DMS153 (cell line): ENCODE measurements around the gene NLGN4X.

Experiments
- DNase-seq: peaks from one replicate; lab custom pipeline; 2025; lab: John Stamatoyannopoulos, UW

Gene NLGN4X

DNA sequence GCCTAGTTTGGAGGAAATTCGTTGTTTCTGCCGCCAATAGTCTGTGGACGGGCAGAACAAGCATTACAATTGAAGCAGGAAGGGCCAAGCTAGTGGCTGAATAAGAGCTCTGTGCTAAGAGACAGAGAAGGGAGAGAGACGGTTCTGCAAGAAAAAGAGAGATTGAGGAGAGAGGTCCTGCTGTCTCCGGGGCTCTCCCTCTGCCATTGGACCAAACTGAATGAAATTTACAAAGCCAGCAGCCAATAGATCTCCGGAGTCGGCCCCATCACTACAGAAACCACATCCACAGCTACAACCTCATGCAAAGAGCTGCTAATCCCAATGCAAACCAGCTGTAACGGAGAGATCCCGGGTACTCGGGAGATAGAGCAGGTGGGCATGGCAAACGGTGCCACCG is at the start of gene NLGN4X:
NLGN4X (minus strand) TSS at position 148 of the 400 bp plus-strand sequence. CDS start 77,401 bp downstream, outside the sequence.
- DNase-seq, result peak; percentile 58

- no peak for DNase-seq
Observed at GRCh38 chrX:6266041-6266440, 37.4 kb upstream of the NLGN4X start.

GRCh38 chrX:6262959-6263358 is 34.3 kb upstream of the NLGN4X start:
- no peak for DNase-seq

GRCh38 chrX:6257025-6257424 is 28.4 kb upstream of the NLGN4X start:
- no peak for DNase-seq

DNA sequence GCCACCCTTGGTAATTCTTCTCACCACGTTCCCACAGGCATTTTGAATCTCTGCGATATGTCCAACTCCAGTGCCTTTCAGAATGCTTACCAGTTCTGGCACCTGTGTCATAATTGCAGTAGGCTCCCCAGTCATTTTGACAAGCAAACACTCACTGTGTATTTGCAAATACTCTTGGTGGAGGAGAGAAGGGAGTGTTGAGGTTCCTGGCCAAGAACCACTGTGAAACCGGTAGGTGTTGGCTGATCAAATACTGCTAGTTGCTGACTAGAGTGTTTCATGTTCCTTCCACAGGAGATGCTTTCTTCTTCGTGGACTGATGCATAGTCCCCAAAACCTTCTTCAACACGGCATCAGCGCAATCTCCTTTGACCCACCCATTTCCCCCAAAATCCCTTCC is 16.0 kb upstream of the NLGN4X start:
- DNase-seq, result peak; percentile 10

GRCh38 chrX:6238576-6238975 is 9.9 kb upstream of the NLGN4X start:
- DNase-seq, result no peak

- no peak for DNase-seq
Observed at GRCh38 chrX:6227935-6228334, 732 bp downstream of the NLGN4X start.

- no peak for DNase-seq
Observed at GRCh38 chrX:6227453-6227835, 1.2 kb downstream of the NLGN4X start.

- no peak for DNase-seq
Observed at GRCh38 chrX:6226596-6227452, 1.8 kb downstream of the NLGN4X start.

- DNase-seq, result no peak
Observed at GRCh38 chrX:6225911-6226595, 2.6 kb downstream of the NLGN4X start.

DNA sequence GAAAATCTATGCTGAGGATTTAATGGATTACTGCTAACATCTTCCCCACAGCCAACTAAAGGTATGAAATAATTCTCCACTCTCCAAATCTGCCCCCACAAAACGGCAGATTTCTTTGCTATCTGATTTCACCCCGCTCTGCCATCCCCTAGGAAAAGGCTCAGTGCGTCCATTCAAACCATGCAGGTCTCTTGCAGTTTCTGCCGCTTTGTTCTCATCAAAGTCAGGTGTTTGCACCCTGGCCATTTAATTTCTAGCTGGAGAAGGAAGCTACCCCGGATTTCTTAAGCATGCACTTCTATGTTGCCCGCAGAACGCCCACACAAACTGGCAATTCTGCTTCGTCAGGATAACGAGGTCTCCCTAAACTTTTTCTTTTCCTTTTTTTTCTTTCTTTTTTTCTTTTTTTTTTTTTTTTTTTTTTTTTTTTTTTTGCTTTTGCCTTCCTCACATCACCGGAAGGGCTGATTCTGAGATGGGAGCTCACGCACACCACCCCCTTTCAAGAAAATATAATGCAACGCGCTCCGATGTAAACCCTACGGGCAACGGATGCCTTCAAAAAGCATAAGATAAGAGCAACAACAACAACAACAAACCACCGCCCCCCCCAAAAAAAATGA is 3.3 kb downstream of the NLGN4X start:
- no peak for DNase-seq

DNA sequence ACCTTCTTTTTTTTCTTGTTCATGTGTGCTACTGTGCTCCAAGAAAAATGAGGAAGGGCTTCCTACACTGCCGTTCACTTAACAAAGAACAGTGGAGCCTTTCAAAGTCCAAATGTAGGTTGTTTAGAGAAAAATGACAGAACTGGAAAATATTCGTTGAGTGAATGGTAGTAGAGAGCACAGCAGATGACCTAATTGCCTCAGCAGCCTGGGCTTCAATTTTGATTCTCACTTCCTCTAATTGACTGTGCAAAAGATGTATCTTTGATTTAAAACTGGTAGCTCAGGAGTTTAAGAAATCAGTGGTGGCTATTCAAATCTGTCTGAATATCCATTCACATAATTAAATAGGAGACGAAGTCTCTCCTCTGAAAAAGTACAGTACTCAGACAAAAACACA is 5.2 kb downstream of the NLGN4X start:
- peak; percentile 12 for DNase-seq

DNA sequence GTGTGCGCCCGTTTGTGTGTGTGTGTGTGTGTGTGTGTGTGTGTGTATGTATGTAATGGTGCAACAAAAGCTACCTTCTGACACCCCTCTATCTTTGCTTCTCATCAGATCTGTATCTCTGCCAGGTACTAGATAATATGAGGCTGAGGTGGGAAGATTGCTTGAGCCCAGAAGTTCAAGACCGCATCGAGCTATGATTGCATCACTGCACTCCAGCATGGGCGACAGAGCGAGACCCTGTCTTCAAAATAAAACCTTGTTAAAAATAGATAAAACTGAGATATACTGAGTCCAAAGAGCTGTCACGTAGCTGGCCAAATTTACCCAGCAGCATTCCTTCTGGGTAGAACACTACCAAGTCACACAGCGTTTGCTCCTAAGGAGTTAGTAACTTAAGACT is 18.4 kb downstream of the NLGN4X start:
- DNase-seq, result no peak

GRCh38 chrX:6203462-6204215 is 25.0 kb downstream of the NLGN4X start:
- DNase-seq, result no peak

DNA sequence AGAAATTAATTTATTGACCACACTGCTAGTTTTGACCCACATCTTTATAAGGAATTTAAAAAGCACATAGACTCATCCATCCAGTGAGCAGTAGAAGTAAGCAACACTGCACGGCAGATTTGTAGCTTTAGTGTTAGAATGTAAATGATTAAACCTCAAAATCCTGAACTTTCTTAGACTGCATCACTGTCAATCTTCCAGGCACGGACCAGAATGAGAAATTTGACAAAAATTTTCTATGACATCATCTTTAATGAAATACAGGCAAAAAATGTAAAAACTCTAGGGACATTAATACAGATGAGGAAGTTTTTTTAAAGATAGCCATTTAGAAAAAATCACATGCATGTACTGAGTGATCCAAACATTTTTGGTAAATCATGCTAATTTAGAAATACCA is 29.2 kb downstream of the NLGN4X start:
- no peak for DNase-seq

- no peak for DNase-seq
Observed at GRCh38 chrX:6187256-6187655, 41.4 kb downstream of the NLGN4X start.

GRCh38 chrX:6184900-6185515 is 43.7 kb downstream of the NLGN4X start:
- no peak for DNase-seq

- no peak for DNase-seq
Observed at GRCh38 chrX:6175914-6176313, 52.8 kb downstream of the NLGN4X start.

DNA sequence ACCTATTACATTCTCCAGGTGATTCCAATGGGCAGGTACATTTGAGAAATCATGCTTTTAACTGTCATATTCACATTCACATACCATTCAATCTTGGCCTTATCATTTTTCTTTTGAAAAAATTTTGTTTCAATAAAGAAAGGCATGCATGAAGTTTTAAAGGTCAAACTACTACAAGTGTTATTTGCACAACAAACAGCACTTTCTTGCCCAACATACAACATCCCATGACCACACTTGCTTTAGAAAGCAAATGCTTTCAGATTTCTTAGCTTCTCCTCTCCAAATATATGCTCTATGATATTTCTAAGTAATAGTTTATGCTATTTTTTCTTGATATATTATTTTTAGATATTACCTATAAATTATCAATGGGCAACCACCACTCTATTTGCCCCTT is 58.2 kb downstream of the NLGN4X start:
- no peak for DNase-seq

- DNase-seq, result no peak
Observed at GRCh38 chrX:6169407-6169806, 59.3 kb downstream of the NLGN4X start.

DNA sequence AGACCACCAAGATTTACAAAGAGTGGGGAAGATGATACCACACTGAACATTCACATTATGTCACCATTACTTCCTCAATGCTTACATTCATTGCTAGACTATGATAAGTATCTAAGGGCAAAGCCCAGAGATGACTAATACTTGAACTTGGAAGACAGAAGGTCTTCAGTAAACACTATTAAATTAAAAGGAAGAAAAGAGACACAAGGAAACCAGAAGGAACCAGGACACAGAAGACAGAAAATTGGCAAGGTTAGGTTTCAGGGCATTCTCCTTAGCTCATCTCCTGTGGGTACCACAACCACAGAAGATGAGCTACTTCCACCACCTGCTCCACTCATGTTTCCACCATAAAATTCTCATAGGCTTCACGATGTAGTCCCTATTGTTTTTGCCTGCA is 64.9 kb downstream of the NLGN4X start:
- no peak for DNase-seq

- no peak for DNase-seq
Observed at GRCh38 chrX:6159468-6159867, 69.2 kb downstream of the NLGN4X start.
